Urinary bladder (tissue), 4 donors: Measurements from ENCODE around the gene FREY1. TPM values are rescaled to one million over a fixed set of nuclear protein-coding genes. Genes with fewer than 3 reads are reported as not detected.
"Not testable (repeated sequence)": the region's sequence is repeated elsewhere in the genome, so short reads cannot be mapped to it uniquely, and the experiment has no call there.

Source experiments
- DNase-seq: peaks from one replicate; pipeline ENCODE4 v3.0.0-alpha.2; 2015; ENCODE audit errors: extremely low spot score
- H3K27ac ChIP-seq: one replicate; pipeline ENCODE4 v1.5.1; 2013; ENCODE audit warnings: low read depth, mild to moderate bottlenecking, moderate library complexity
- H3K36me3 ChIP-seq: one replicate; pipeline ENCODE4 v1.6.1; 2013; ENCODE audit warnings: mild to moderate bottlenecking, moderate library complexity; ENCODE audit not compliant: insufficient read depth
- H3K4me1 ChIP-seq: one replicate; pipeline ENCODE4 v1.6.1; 2013; ENCODE audit warnings: mild to moderate bottlenecking, moderate library complexity; ENCODE audit not compliant: insufficient read depth
- H3K4me3 ChIP-seq: one replicate; pipeline ENCODE4 v1.5.1; 2013; ENCODE audit warnings: low read depth, low read length
- WGBS: extraction: QIAGEN DNeasy Blood & Tissue Kit; methylation state at CpG from one replicate; pipeline ENCODE4 v1.1.7; 2013; 5-methylcytosine and 5-hydroxymethylcytosine counted together
- polyA plus RNA-seq: library from polyadenylated mRNA; stranded (reverse); fragments of 200-250 nt; gene quantifications from one replicate; pipeline ENCODE4 v1.2.3, GENCODE V29; 2013
- total RNA-seq: library from RNA; depleted of rRNA; stranded (reverse); fragments of >200 nt; gene quantifications from one replicate; pipeline ENCODE4 v1.2.3, GENCODE V29; 2014
- donor health status: healthy with polysubstance abuse.
- donor health status: healthy.

The FREY1 gene
- total and polyA plus RNA-seq, 2 donors = 0.37 to 0.58 TPM

DNA sequence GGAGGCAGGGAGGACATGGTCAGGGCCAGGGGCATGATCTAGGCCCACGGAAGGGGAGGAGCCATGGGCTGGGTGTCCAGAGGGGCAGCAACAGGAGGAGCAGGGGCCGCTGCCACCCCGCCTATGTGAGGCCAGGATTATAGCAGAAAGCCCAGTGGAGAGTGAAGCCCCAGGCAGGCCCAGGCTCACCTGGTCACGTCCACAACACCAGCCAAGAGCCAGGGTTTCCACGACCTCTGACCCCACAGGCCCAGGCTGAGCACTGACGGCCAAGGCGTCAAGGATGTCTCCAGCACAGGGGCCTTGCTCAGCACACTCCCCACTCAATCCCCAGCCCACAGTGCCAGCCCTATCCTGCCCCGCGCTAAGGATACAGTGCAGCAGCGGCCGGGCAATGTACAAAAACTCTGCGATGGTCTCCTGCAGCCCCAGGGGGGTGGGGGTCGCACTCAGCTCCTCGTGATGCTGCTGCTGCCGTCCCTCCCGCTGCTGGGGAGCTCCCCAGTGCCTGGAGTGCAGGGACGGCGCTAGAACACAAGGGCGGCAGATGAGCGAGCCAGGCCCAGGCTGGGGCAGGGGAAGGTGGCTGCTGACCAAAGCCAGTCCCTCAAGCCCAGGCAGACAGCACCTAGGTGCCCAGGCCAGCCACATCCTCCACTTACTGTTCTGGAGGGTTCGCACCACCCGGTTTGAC, 7.0 kb upstream of the FREY1 start:
- Histone ChIP-seq H3K4me3 (no peak overlapping the region), H3K36me3 (no peaks in the 10 kb centered on the region), H3K27ac (no peak overlapping the region), H3K4me1 (peaks cover 2% of the 10 kb centered on the region)
- no peak for DNase-seq
- WGBS = 89% methylated on average over 22 of the region's 22 CpGs

DNA sequence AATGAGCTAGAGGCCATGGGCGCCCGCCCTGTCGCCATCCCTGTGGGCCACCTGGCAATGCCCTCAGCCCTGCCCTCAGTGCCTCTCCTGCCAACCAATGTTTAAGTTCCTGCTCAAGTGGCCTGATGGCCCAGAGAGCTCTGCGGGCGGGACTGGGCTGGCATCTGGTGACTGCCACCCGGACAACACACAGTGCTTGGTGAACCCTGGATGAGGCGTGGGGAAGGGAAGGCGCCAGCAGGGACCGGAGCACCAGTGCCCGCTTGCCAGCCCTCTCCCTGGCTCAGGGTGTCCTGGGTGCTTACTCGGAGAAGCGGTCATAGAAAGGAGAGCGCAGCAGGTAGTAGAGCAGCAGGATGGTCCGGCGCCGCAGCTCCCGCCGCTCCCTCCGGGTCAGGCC, 6.4 kb upstream of the FREY1 start:
- no peak overlapping the region for H3K27ac ChIP-seq
- WGBS = 96% methylated on average over 19 of the region's 19 CpGs
- no peak overlapping the region for H3K4me3 ChIP-seq
- no peaks in the 10 kb centered on the region for H3K36me3 ChIP-seq
- peaks cover 2% of the 10 kb centered on the region for H3K4me1 ChIP-seq
- no peak for DNase-seq

DNA sequence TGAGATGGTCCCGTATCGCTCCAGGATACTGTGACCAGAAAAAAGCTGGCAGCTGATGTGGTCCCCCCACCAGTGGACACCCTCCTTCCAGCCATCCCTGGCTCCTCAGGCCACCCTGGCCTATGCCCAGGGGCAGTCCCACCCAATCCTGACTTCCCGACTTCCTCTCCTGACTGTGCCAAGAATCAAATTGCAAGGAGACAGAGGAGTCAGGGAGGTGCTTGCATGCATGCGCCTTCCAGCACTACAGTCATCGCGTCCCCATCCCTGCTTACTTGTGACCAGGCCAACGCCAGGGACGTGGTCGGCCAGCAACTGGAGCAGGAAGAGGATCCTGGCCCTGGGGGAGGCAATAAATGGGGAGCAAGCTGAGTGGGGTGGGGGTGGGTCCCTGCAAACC, 3.6 kb upstream of the FREY1 start:
- no peaks in the 10 kb centered on the region for H3K4me1 ChIP-seq
- no peaks in the 10 kb centered on the region for H3K36me3 ChIP-seq
- 88% methylated on average over 9 of the region's 9 CpGs for WGBS
- no peak overlapping the region for H3K27ac ChIP-seq
- no peak overlapping the region for H3K4me3 ChIP-seq
- no peak for DNase-seq

- Histone ChIP-seq H3K4me1 (no peaks in the 10 kb centered on the region), H3K36me3 (no peaks in the 10 kb centered on the region), H3K27ac (no peak overlapping the region), H3K4me3 (no peak overlapping the region)
- WGBS = 87% methylated on average over 32 of the region's 32 CpGs
- DNase-seq = no peak
Measured at GRCh38 chr11:45909594-45910475, 2.8 kb upstream of the FREY1 start.

DNA sequence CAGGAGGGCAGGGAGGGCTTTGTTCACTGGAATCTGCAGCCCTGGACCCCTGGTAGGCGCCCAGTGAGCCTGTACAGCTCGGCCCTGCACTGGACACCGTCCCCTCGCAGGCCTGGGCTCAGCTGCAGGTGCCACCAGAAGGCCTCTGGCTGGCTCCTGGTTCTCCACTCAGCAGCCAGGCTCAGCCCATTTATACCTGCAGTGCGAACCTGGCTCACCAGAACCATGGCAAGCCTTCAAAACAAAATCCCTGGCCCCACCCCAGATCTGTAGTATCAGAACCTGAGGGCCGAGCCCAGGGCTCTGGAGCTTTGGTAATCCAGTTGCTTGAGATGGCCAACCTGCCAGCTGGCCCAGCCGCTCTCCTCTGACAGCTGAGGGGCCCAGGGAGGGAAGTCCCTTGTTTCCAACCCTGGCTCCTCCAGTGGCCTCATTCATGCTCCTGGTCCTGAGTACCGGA, 870 bp upstream of the FREY1 start:
- Histone ChIP-seq H3K27ac (no peak overlapping the region), H3K4me3 (no peak overlapping the region), H3K36me3 (no peaks in the 10 kb centered on the region), H3K4me1 (no peaks in the 10 kb centered on the region)
- 55% methylated on average over 8 of the region's 8 CpGs for WGBS
- no peak for DNase-seq

DNA sequence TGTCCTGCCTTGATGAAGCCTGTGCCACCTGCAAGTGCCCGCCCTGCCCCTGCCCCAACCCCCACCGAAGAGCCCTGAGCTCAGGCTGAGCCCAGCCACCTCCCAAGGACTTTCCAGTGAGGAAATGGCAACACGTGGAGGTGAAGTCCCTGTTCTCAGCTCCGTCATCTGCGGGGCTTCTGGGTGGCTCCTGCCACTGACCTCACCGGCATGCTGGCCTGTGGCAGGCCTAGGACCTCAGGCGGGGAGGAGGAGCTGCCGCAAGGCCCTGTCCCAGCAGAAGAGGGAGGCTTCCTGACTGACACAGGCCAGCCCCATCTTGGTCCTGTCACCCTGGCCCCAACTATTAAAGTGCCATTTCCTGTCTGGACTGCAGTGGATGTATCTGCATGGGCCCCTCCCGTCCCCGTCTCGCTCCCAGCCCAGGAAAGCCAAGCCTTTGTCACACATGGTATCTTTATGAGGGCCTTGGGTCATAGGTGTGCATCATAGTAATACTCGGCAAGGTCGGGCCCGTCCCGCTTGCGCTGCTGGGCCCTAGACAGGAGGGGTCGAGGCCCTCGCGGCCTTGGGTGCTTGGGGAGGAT, 882 bp downstream of the FREY1 start:
- no peak for DNase-seq
- Histone ChIP-seq H3K4me1 (no peaks in the 10 kb centered on the region), H3K4me3 (no peak overlapping the region), H3K36me3 (no peaks in the 10 kb centered on the region), H3K27ac (no peak overlapping the region)
- 63% methylated on average over 19 of the region's 19 CpGs for WGBS

DNA sequence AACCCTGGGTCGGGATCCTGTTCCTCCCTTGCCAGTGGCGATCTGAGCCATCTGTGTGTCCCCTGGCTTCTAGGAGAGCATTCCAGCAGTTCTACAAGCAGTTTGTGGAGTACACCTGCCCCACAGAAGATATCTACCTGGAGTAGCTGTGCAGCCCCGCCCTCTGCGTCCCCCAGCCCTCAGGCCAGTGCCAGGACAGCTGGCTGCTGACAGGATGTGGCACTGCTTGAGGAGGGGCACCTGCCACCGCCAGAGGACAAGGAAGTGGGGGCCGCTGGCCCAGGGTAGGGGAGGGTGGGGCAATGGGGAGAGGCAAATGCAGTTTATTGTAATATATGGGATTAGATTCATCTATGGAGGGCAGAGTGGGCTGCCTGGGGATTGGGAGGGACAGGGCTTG, 1.5 kb downstream of the FREY1 start:
- not testable (repeated sequence) for DNase-seq, H3K27ac ChIP-seq, H3K36me3 ChIP-seq, H3K4me3 ChIP-seq, H3K4me1 ChIP-seq
- WGBS = 76% methylated on average over 6 of the region's 6 CpGs

GRCh38 chr11:45905095-45905494, 2.0 kb downstream of the FREY1 start:
- H3K4me1 ChIP-seq = no peaks in the 10 kb centered on the region
- no peak for DNase-seq
- H3K27ac ChIP-seq = no peak overlapping the region
- H3K36me3 ChIP-seq = no peaks in the 10 kb centered on the region
- no peak overlapping the region for H3K4me3 ChIP-seq
- WGBS = 92% methylated on average over 19 of the region's 19 CpGs

- Histone ChIP-seq H3K36me3 (no peaks in the 10 kb centered on the region), H3K4me3 (no peak overlapping the region), H3K4me1 (no peaks in the 10 kb centered on the region), H3K27ac (no peak overlapping the region)
- whole genome bisulfite sequencing = 91% methylated on average over 15 of the region's 15 CpGs
- DNase-seq = no peak
Measured at GRCh38 chr11:45904309-45904915, 2.7 kb downstream of the FREY1 start.

DNA sequence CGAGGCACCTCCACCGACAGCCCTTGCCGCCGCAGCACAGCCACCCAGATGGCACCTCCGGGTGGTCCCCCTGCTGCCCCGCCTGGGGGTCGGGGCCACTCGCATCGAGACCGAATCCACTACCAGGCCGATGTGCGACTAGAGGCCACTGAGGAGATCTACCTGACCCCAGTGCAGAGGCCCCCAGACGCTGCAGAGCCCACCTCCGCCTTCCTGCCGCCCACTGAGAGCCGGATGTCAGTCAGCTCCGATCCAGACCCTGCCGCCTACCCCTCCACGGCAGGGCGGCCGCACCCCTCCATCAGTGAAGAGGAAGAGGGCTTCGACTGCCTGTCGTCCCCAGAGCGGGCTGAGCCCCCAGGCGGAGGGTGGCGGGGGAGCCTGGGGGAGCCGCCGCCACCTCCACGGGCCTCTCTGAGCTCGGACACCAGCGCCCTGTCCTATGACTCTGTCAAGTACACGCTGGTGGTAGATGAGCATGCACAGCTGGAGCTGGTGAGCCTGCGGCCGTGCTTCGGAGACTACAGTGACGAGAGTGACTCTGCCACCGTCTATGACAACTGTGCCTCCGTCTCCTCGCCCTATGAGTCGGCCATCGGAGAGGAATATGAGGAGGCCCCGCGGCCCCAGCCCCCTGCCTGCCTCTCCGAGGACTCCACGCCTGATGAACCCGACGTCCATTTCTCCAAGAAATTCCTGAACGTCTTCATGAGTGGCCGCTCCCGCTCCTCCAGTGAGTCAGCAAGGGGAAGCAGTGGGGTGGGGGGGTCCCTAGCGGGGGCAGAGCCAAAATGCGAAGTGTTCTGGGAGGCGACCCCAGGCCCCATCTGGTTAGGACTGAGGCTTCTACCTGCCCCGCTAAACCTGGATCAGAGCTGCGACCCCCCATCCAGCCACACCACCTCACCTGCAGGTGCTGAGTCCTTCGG, 4.4 kb downstream of the FREY1 start:
- Histone ChIP-seq H3K4me1 (peaks cover 2% of the 10 kb centered on the region), H3K27ac (no peak overlapping the region), H3K4me3 (no peak overlapping the region), H3K36me3 (no peaks in the 10 kb centered on the region)
- no peak for DNase-seq
- 92% methylated on average over 56 of the region's 56 CpGs for WGBS

- H3K4me3 ChIP-seq = no peak overlapping the region
- no peak for DNase-seq
- no peak overlapping the region for H3K27ac ChIP-seq
- 78% methylated on average over 6 of the region's 6 CpGs for WGBS
- H3K36me3 ChIP-seq = no peaks in the 10 kb centered on the region
- peaks cover 2% of the 10 kb centered on the region for H3K4me1 ChIP-seq
Measured at GRCh38 chr11:45901626-45902025, 5.4 kb downstream of the FREY1 start.

GRCh38 chr11:45900916-45901617, 6.0 kb downstream of the FREY1 start:
- no peak for DNase-seq
- 11% methylated on average over 8 of the region's 8 CpGs for WGBS
- Histone ChIP-seq H3K4me3 (no peak overlapping the region), H3K27ac (no peak overlapping the region), H3K4me1 (peaks cover 2% of the 10 kb centered on the region), H3K36me3 (no peaks in the 10 kb centered on the region)
